Upper lobe of right lung (tissue), 1 donor: ENCODE measurements around the gene RHBDL1. TPM values are rescaled to one million over a fixed set of nuclear protein-coding genes. Genes with fewer than 3 reads are reported as not detected.

Experiments
- ATAC-seq: fragments of 200-7000 bp; cut with Tn5 transposase; one replicate; pipeline ENCODE4 v1.9.1; 2020; ENCODE audit warnings: mild to moderate bottlenecking, moderate library complexity
- DNase-seq: peaks from one replicate; pipeline ENCODE4 v3.0.0-alpha.2; 2020
- H3K27ac ChIP-seq: fragments of 200-600 bp; one replicate; pipeline ENCODE4 v1.8.0; 2022
- H3K27me3 ChIP-seq: fragments of 200-600 bp; one replicate; pipeline ENCODE4 v1.8.0; 2022; ENCODE audit warnings: mild to moderate bottlenecking
- H3K36me3 ChIP-seq: fragments of 200-600 bp; one replicate; pipeline ENCODE4 v1.8.0; 2022
- H3K4me1 ChIP-seq: fragments of 200-600 bp; one replicate; pipeline ENCODE4 v1.8.0; 2022
- H3K4me3 ChIP-seq: fragments of 200-600 bp; one replicate; pipeline ENCODE4 v1.8.0; 2022; ENCODE audit warnings: mild to moderate bottlenecking
- H3K9me3 ChIP-seq: fragments of 200-600 bp; one replicate; pipeline ENCODE4 v1.8.0; 2022
- intact Hi-C: fragments of 100-400 bp; cut with DNase I; formaldehyde crosslinking; loops from one replicate; pipeline ENCODE4 v1.11.0; 2022
- total RNA-seq: library from RNA; stranded (reverse); fragmentation: NEBNext Ultra II Directional; extraction: Animal tissue kit (Norgen Biotek cat#: 25700); gene quantifications from one replicate; pipeline ENCODE4 v1.2.1, GENCODE V29; 2021
- TF ChIP-seq, protein P1 (sequence below): fragments of 200-600 bp; IDR thresholded peaks from one replicate; pipeline ENCODE4 v1.8.0; 2022; ENCODE audit warnings: antibody characterized with exemption
- donor health status: DM: no; HTN: yes; CAD: no; lungs with severe emphysema.

The RHBDL1 gene
- total RNA-seq, 1 donor from 2014 or later = 2.0 TPM

GRCh38 chr16:722835-723633 lies 47.6 kb downstream of the RHBDL1 start:
- no peaks in the 10 kb centered on the region for H3K9me3 ChIP-seq
- no peak overlapping the region for H3K4me3 ChIP-seq
- ATAC-seq (no peak), DNase-seq (no peak)
- H3K36me3 ChIP-seq = no peaks in the 10 kb centered on the region
- H3K27ac ChIP-seq = no peak overlapping the region
- H3K4me1 ChIP-seq = peaks cover 28% of the 10 kb centered on the region
- peaks cover 15% of the 10 kb centered on the region for H3K27me3 ChIP-seq
- intact Hi-C loops = no loop called here
- TF ChIP-seq, protein P1, sequence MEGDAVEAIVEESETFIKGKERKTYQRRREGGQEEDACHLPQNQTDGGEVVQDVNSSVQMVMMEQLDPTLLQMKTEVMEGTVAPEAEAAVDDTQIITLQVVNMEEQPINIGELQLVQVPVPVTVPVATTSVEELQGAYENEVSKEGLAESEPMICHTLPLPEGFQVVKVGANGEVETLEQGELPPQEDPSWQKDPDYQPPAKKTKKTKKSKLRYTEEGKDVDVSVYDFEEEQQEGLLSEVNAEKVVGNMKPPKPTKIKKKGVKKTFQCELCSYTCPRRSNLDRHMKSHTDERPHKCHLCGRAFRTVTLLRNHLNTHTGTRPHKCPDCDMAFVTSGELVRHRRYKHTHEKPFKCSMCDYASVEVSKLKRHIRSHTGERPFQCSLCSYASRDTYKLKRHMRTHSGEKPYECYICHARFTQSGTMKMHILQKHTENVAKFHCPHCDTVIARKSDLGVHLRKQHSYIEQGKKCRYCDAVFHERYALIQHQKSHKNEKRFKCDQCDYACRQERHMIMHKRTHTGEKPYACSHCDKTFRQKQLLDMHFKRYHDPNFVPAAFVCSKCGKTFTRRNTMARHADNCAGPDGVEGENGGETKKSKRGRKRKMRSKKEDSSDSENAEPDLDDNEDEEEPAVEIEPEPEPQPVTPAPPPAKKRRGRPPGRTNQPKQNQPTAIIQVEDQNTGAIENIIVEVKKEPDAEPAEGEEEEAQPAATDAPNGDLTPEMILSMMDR = no peak

DNA sequence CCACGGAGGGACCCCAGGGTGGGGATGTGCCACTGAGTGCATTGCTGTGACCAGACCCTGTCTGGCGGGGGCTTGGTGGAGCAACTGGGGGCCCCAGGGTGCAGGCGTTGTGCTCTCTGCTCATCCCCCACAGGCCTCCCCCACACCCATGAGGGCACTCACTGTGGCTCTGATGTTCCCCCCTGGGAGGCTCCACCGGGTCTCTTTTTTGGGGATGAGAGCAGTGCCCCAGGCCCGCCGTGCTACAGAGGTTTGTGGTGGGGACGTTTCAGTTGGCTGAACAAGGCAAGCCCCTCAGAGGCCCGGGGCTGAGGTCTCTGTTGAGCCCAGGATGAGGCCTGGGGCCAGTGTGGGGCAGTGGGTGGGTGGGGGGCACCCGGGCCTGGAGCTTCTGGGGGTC lies 48.2 kb downstream of the RHBDL1 start:
- intact Hi-C loops = no loop called here
- no peak overlapping the region for H3K27ac ChIP-seq
- ATAC-seq = no peak
- H3K36me3 ChIP-seq = no peaks in the 10 kb centered on the region
- no peak for DNase-seq
- H3K4me1 ChIP-seq = peaks cover 35% of the 10 kb centered on the region
- no peak overlapping the region for H3K4me3 ChIP-seq
- no peaks in the 10 kb centered on the region for H3K9me3 ChIP-seq
- H3K27me3 ChIP-seq = peaks cover 16% of the 10 kb centered on the region
- TF ChIP-seq, protein P1 = no peak

DNA sequence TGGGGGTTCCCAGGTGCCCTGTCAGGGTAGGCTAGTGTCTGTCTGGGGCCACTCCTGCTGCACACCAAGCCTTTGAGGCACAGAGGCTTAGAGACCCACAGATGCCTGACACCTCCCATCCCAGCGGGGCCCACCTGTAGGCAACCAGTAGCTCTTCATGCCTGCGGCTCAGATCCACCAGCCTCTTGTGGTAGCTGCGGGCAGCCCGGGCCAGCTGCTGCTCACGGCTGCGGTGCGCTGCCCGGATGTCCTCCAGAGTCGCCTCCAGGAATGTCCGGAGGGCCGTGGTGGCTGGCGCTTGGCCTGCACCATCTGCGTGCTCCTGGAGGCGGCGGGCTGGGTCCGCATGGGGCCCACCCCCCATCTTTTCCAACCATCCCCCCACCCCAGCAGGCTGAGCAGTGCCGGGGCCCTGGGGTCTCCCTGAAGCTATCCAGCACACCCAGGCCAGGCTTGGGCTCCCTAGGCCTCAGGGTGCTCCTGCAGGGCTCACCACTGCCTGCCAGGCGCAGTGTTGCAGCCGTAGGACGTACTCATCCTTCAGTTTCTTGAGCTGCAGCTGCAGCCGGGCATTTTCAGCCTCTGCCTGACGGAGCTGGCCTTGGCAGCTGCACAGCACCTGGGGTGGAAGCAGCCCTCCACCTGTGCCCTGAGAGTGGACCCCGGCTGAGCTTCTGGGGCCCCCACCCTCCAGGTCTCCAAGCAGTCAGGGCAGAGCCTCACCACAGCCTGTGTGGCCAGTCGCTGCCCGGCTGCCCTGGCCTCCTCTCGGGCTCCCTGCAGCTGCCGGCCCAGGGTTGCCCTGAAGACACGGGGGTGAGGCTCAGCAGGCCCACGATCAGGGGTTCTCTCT lies 48.9 kb downstream of the RHBDL1 start:
- Histone ChIP-seq H3K27me3 (peaks cover 16% of the 10 kb centered on the region), H3K4me3 (no peak overlapping the region), H3K27ac (no peak overlapping the region), H3K4me1 (peaks cover 36% of the 10 kb centered on the region), H3K9me3 (no peaks in the 10 kb centered on the region), H3K36me3 (no peaks in the 10 kb centered on the region)
- DNase-seq = no peak
- ATAC-seq = no peak
- TF ChIP-seq, protein P1 = no peak
- intact Hi-C loops = no loop called here

DNA sequence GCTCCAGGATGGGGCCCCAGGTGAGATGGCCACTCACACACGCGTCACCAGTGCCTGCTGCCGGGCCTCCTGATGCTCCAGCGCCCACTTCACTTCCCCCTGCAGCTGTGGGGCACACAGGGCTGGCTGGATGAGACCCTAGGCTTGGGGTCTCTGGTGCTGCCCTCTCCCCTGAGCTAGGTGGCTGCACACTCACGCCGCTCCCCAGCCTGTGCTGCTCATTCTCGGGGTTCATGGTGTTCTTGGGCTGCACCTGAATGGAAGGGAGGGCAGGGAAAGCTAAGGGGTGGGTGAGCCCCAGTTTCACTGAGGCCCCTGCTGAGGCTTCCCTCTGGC lies 49.5 kb downstream of the RHBDL1 start:
- peaks cover 16% of the 10 kb centered on the region for H3K27me3 ChIP-seq
- peaks cover 31% of the 10 kb centered on the region for H3K4me1 ChIP-seq
- DNase-seq (no peak), ATAC-seq (no peak)
- intact Hi-C loops = no loop called here
- no peak overlapping the region for H3K4me3 ChIP-seq
- no peaks in the 10 kb centered on the region for H3K36me3 ChIP-seq
- H3K9me3 ChIP-seq = no peaks in the 10 kb centered on the region
- TF ChIP-seq, protein P1 = no peak
- H3K27ac ChIP-seq = no peak overlapping the region

- peaks cover 27% of the 10 kb centered on the region for H3K4me1 ChIP-seq
- no peak overlapping the region for H3K4me3 ChIP-seq
- intact Hi-C loops = no loop called here
- no peak overlapping the region for H3K27ac ChIP-seq
- H3K9me3 ChIP-seq = no peaks in the 10 kb centered on the region
- DNase-seq = no peak
- H3K27me3 ChIP-seq = peaks cover 16% of the 10 kb centered on the region
- no peaks in the 10 kb centered on the region for H3K36me3 ChIP-seq
- no peak for ATAC-seq
- TF ChIP-seq, protein P1 = no peak
Observed at GRCh38 chr16:725463-726187, 50.2 kb downstream of the RHBDL1 start.
